Loucy (cell line): ENCODE data around the gene MARK1.

Experiments used
- CTCF ChIP-seq: fragments of 200-600 bp; sonication (generic); conservative IDR thresholded peaks from 2 replicates; pipeline ENCODE4 v1.5.1; 2014; ENCODE audit warnings: mild to moderate bottlenecking, antibody characterized with exemption, low read length
- EZH2phosphoT487 ChIP-seq: fragments of 200-600 bp; IDR thresholded peaks from 2 replicates; pipeline ENCODE4 v1.6.1; 2018; ENCODE audit warnings: antibody characterized with exemption, mild to moderate bottlenecking, moderate library complexity, borderline replicate concordance

- TF ChIP-seq CTCF (no peak), EZH2phosphoT487 (no peak)
These were observed 1.6 kb downstream of the MARK1 start for GRCh38 chr1:220529521-220530020.
